22Rv1 (cell line): Measurements from ENCODE around the gene MYO1F.

ENCODE experiments used
- CTCF ChIP-seq: fragments of 450-650 bp; IDR thresholded peaks from 2 replicates; pipeline ENCODE4 v1.5.1; 2017; ENCODE audit warnings: mild to moderate bottlenecking
- ZFX ChIP-seq: fragments of 450-650 bp; IDR thresholded peaks from 2 replicates; pipeline ENCODE4 v1.6.1; 2017; ENCODE audit warnings: antibody characterized with exemption, borderline replicate concordance

- TF ChIP-seq CTCF = no peak
- TF ChIP-seq ZFX = no peak
Observed at GRCh38 chr19:8545743-8546142, 31.5 kb downstream of the MYO1F start.
